Activated B cell treated with CpG ODN at 0.5 μM for 24 hours (primary cell): ENCODE data around the gene ATP8A2. TPM values are rescaled to one million over a fixed set of nuclear protein-coding genes. Genes with fewer than 3 reads are reported as not detected.

Experiments
- ATAC-seq: fragments of 200-7000 bp; cut with Tn5 transposase; one replicate; pipeline ENCODE4 v1.10.0; 2021; ENCODE audit warnings: low read depth, mild to moderate bottlenecking, moderate library complexity
- CTCF ChIA-PET: fragments of 350-600 bp; sonication (Branson Sonifier 250); formaldehyde crosslinking; loops from one replicate; lab custom pipeline; 2021; ENCODE audit warnings: antibody characterized with exemption; lab: Charles Lee
- POLR2A ChIA-PET: fragments of 350-600 bp; sonication (Branson Sonifier 250); formaldehyde crosslinking; loops from one replicate; lab custom pipeline; 2021; ENCODE audit warnings: antibody characterized with exemption; lab: Charles Lee
- DNase-seq: peaks from one replicate; pipeline ENCODE4 v3.0.0; 2022
- H3K27ac Mint-ChIP-seq: one replicate; pipeline ENCODE4 v1.8.0; 2020; ENCODE audit warnings: mixed read lengths
- H3K27me3 Mint-ChIP-seq: one replicate; pipeline ENCODE4 v1.8.0; 2021; ENCODE audit warnings: mixed read lengths
- H3K36me3 Mint-ChIP-seq: one replicate; pipeline ENCODE4 v1.8.0; 2021; ENCODE audit warnings: low read depth, mixed read lengths
- H3K4me1 Mint-ChIP-seq: one replicate; pipeline ENCODE4 v1.8.0; 2021; ENCODE audit warnings: mixed read lengths
- H3K4me3 Mint-ChIP-seq: one replicate; pipeline ENCODE4 v1.8.0; 2020; ENCODE audit warnings: mild to moderate bottlenecking, mixed read lengths
- H3K9me3 Mint-ChIP-seq: one replicate; pipeline ENCODE4 v1.8.0; 2020; ENCODE audit warnings: mixed read lengths
- CTCF ChIP-seq: fragments of 200-600 bp; IDR thresholded peaks from one replicate; pipeline ENCODE4 v1.8.0; 2022; ENCODE audit warnings: antibody characterized with exemption, mild to moderate bottlenecking
- intact Hi-C: fragments of 100-400 bp; cut with micrococcal nuclease; formaldehyde crosslinking; loops from one replicate; pipeline ENCODE4 v1.15.1; 2024
- total RNA-seq: library from RNA; stranded (reverse); gene quantifications from 2 replicates; pipeline ENCODE4 v1.2.3, GENCODE V29; 2022

The ATP8A2 gene
- total RNA-seq, 1 donor from 2014 or later = not detected

GRCh38 chr13:25762795-25763377 is 391.1 kb downstream of the ATP8A2 start:
- TF ChIP-seq CTCF = no peak
- Mint-ChIP-seq H3K4me3 (no peak overlapping the region), H3K27ac (no peak overlapping the region), H3K9me3 (no peaks in the 10 kb centered on the region), H3K36me3 (no peaks in the 10 kb centered on the region), H3K4me1 (no peaks in the 10 kb centered on the region), H3K27me3 (no peaks in the 10 kb centered on the region)
- ChIA-PET CTCF (no interaction called here), POLR2A (no interaction called here)
- DNase-seq (no peak), ATAC-seq (no peak)
- intact Hi-C loops = no loop called here

GRCh38 chr13:25764378-25764777 is 392.6 kb downstream of the ATP8A2 start:
- TF ChIP-seq CTCF = no peak
- no peaks in the 10 kb centered on the region for H3K27me3 Mint-ChIP-seq
- no peak for ATAC-seq
- H3K36me3 Mint-ChIP-seq = no peaks in the 10 kb centered on the region
- no peaks in the 10 kb centered on the region for H3K9me3 Mint-ChIP-seq
- no peak overlapping the region for H3K27ac Mint-ChIP-seq
- no peaks in the 10 kb centered on the region for H3K4me1 Mint-ChIP-seq
- ChIA-PET CTCF (no interaction called here), POLR2A (no interaction called here)
- DNase-seq = no peak
- intact Hi-C loops = no loop called here
- no peak overlapping the region for H3K4me3 Mint-ChIP-seq

GRCh38 chr13:25765266-25765665 is 393.5 kb downstream of the ATP8A2 start:
- no peak overlapping the region for H3K4me3 Mint-ChIP-seq
- no peak for ATAC-seq

GRCh38 chr13:25766576-25766975 is 394.8 kb downstream of the ATP8A2 start:
- H3K36me3 Mint-ChIP-seq = no peaks in the 10 kb centered on the region
- H3K27me3 Mint-ChIP-seq = no peaks in the 10 kb centered on the region
- TF ChIP-seq CTCF = no peak
- H3K9me3 Mint-ChIP-seq = no peaks in the 10 kb centered on the region
- H3K4me3 Mint-ChIP-seq = no peak overlapping the region
- DNase-seq (no peak), ATAC-seq (no peak)
- H3K4me1 Mint-ChIP-seq = no peaks in the 10 kb centered on the region
- intact Hi-C loops = no loop called here
- ChIA-PET CTCF (no interaction called here), POLR2A (no interaction called here)
- H3K27ac Mint-ChIP-seq = no peak overlapping the region

More at GRCh38 chr13:25765266-25765665, 393.5 kb downstream of the ATP8A2 start:
- no peak for TF ChIP-seq CTCF
- H3K9me3 Mint-ChIP-seq = no peaks in the 10 kb centered on the region
- H3K4me1 Mint-ChIP-seq = no peaks in the 10 kb centered on the region
- no peak overlapping the region for H3K27ac Mint-ChIP-seq
- ChIA-PET CTCF (no interaction called here), POLR2A (no interaction called here)
- intact Hi-C loops = no loop called here
- H3K27me3 Mint-ChIP-seq = no peaks in the 10 kb centered on the region
- no peaks in the 10 kb centered on the region for H3K36me3 Mint-ChIP-seq
- no peak for DNase-seq

GRCh38 chr13:25766991-25767390 is 395.2 kb downstream of the ATP8A2 start:
- no peaks in the 10 kb centered on the region for H3K27me3 Mint-ChIP-seq
- no peak overlapping the region for H3K4me3 Mint-ChIP-seq
- H3K27ac Mint-ChIP-seq = no peak overlapping the region
- H3K4me1 Mint-ChIP-seq = no peaks in the 10 kb centered on the region
- CTCF ChIA-PET = no interaction called here
- TF ChIP-seq CTCF = no peak
- POLR2A ChIA-PET = no interaction called here
- intact Hi-C loops = no loop called here
- H3K36me3 Mint-ChIP-seq = no peaks in the 10 kb centered on the region
- H3K9me3 Mint-ChIP-seq = no peaks in the 10 kb centered on the region
- DNase-seq (no peak), ATAC-seq (no peak)
